Left kidney (tissue), 2 donors: ENCODE results near the gene DIMT1. TPM values are rescaled to one million over a fixed set of nuclear protein-coding genes. Genes with fewer than 3 reads are reported as not detected.

Experiments used
- DNase-seq: peaks from one replicate; pipeline ENCODE4 v3.0.0-alpha.2; 2013
- polyA plus RNA-seq: library from polyadenylated mRNA; unstranded; fragments of 120-200 nt; gene quantifications from one replicate; pipeline ENCODE4 v1.2.1, GENCODE V29; 2013; ENCODE audit not compliant: insufficient read length

The DIMT1 gene
- polyA plus RNA-seq, 1 donor: 39.6 TPM

DNA sequence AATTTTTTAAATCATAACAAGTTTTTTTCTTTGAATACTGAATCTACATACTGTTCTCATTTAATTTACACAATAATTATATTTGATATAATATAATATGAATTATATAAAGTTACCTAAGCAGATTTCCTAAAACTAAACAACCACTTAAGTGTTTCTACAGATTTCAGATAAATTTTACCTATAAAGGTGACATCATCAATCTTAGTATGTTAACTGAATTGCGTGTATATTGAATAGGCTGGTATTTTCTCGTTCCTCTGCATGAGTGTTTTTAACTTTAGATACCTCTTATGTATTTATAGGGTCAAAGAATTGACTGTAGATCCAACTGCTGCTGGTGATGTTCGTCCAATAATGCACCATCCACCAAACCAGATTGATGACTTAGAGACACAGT is 30.3 kb downstream of the DIMT1 start:
- no peak for DNase-seq

DNA sequence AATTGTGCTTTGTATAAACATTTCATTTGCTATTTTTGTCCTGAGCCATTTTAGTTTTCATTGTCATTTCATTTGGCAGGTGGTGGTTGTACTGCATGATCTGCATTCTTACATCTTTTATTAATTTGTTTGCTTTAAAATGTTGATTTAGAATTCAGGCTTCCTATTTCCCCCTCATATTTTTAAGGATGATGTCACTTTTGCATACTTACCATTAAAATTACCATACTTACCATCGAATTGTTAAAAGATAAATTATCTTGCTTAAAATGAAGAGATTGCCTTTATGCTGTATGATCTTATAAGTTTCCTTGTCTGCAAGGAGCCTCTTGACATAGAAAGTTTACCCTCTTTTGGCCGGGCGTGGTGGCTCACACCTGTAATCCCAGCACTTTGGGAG is 31.1 kb downstream of the DIMT1 start:
- DNase-seq: no peak

- DNase-seq: no peak
These were observed 32.3 kb downstream of the DIMT1 start for GRCh38 chr5:62371409-62371808.

DNA sequence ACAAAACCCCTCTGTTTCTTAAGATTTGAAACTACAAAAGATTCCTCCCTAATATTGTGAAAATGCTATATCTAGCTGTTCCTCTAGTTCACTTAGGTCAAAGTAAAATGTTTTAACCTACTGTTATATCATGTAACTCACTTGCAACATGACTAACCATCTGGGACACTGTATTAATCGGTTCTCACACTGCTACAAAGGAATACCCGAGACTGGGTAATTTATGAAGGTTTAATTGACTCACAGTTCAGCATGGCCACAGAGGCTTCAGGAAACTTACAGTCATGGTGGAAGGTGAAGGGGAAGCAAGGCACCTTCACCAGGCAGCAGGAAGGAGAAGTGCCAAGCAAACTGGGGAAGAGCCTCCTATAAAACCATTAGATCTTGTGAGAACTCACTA is 34.7 kb downstream of the DIMT1 start:
- DNase-seq: no peak

- DNase-seq: no peak
These were observed 41.0 kb downstream of the DIMT1 start for GRCh38 chr5:62362701-62363100.

- peak; percentile 32 for DNase-seq
These were observed 49.5 kb downstream of the DIMT1 start for GRCh38 chr5:62354028-62354874.

DNA sequence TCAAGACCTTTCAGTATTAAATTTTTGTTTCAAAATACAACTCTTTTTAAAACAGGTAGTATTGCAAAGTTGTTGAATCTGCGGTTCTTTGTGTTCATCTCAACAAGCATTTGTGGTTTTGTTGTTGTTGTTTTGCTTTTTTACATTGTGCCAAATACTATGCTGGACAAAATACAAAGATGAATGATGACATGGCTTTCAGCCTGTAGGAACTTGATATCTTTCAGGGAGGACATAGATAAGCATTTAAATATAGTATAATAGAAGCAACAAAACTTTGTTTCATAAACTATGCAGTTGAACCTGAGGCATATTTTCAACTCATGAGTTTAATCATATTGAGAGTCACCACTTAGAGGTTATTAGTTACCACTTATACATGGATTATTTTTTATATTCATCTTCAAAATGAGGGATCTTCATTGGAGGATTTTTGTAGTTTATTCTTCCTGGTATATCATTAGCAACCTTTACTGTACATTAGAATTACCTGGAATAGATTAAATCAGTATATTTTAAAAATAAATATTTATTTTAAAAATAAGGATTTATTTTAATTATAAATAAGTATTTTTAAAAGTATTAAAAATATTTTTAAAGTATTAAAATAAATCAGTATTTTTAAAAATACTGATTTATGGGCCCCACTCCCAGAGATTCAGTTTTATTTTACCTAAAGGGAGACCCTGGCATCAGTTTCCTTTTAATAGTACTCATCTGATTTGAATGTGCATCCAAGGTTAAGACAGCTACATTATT is 54.8 kb downstream of the DIMT1 start:
- DNase-seq: no peak

GRCh38 chr5:62347928-62348327 is 55.8 kb downstream of the DIMT1 start:
- DNase-seq: no peak

GRCh38 chr5:62346748-62347147 is 57.0 kb downstream of the DIMT1 start:
- DNase-seq: peak; percentile 8

DNA sequence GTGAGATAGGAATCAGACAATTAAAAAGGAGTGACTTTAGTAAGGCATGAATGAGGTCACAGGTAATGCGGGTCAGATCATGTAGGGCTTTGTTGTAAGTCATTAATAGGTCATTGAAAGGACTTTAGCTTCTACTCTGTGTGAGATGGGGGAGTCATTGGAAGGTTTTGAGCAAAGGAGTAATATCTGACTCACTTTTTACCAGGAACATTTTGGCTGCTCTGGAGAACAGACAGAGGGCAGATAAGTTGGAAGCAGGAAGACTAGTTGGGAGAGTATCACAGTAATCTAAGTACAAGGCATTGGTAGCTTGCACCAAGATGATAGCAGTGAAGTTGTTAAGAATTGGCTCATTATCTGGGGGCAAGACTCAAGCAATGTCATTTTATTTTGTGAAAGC is 60.3 kb downstream of the DIMT1 start:
- no peak for DNase-seq

DNA sequence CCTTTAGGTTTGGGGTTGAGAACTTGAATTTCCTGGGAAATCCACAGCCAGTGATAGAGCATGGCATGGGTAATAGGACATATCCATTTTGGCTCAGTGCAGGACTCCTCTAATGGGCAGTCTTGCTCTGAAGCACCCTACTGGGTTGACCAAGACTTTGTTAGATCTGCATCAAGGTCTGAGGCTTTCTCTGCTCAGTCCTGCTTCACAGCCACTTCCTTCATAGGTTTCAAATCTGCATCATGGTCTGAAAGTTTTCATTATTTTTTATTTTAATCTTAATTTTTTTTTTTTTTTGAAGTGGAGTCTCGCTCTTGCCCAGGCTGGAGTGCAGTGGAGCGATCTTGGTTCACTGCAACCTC is 61.2 kb downstream of the DIMT1 start:
- DNase-seq: no peak

DNA sequence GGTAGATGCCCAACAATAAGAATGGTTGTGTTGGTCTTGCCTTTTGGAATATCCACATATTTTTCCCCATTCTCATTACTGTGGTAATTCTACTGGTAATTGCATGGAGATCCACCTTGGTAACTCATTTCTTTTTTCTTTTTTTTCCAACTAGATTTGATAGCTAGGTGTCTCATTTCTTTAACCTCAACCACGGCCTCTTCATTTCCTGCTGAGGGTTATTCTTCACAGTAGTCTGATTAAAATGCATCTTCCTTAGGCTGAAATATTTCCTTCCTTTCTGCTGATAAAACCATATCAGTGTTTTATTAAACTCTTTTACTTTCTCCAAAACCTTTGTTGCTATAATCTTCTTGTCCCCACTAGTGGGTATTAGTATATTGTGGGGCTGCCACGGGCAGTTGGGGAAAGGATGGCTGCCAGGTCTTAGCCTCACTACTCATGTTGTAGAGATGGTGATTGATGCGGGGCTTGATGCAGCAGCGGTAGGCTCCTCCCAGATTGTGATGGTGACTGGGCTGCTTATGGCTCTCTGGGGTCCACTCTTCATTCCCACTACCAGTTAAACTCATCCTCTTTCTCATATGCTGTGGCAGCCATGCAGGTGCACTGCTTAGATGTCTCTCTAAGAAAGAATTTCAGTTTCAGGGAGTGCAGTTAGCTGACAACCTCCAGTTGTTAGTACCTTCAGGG is 61.8 kb downstream of the DIMT1 start:
- DNase-seq: no peak

- no peak for DNase-seq
These were observed 62.7 kb downstream of the DIMT1 start for GRCh38 chr5:62340979-62341378.

GRCh38 chr5:62340392-62340791 is 63.3 kb downstream of the DIMT1 start:
- no peak for DNase-seq

Other genes with a start within 250 kb of the DIMT1 start
- 69.6 TPM for gene KIF2A, start 97.7 kb downstream of the DIMT1 start, polyA plus RNA-seq
- 37.8 TPM for gene IPO11, start 8.9 kb upstream of the DIMT1 start, polyA plus RNA-seq
- 7.3 TPM for gene LRRC70, start 174.9 kb upstream of the DIMT1 start, polyA plus RNA-seq